Fibroblast of villous mesenchyme (primary cell): ENCODE data around the gene PTPRK. TPM values are rescaled to one million over a fixed set of nuclear protein-coding genes. Genes with fewer than 3 reads are reported as not detected.

ENCODE experiments used
- DNase-seq: peaks from one replicate; pipeline ENCODE4 v3.0.0-alpha.2; 2010; ENCODE audit warnings: low read depth
- H3K4me3 ChIP-seq: 2 replicates; pipeline ENCODE4 v1.5.1; 2011; ENCODE audit warnings: low read depth, mild to moderate bottlenecking, low read length
- total RNA-seq: library from RNA; depleted of rRNA; stranded (reverse); fragments of >200 nt; gene quantifications from 2 replicates; pipeline ENCODE4 v1.2.3, GENCODE V29; 2012
- TF ChIP-seq, protein P1 (sequence below): IDR thresholded peaks from 2 replicates; pipeline ENCODE4 v1.5.1; 2012; ENCODE audit warnings: low read depth, mild to moderate bottlenecking, low read length; ENCODE audit not compliant: insufficient read depth

PTPRK gene
- total RNA-seq, 1 donor: 70.0 TPM

GRCh38 chr6:128063850-128064539, 456.4 kb downstream of the PTPRK start:
- H3K4me3 ChIP-seq: no peak overlapping the region
- no peak for DNase-seq
- TF ChIP-seq, protein P1, sequence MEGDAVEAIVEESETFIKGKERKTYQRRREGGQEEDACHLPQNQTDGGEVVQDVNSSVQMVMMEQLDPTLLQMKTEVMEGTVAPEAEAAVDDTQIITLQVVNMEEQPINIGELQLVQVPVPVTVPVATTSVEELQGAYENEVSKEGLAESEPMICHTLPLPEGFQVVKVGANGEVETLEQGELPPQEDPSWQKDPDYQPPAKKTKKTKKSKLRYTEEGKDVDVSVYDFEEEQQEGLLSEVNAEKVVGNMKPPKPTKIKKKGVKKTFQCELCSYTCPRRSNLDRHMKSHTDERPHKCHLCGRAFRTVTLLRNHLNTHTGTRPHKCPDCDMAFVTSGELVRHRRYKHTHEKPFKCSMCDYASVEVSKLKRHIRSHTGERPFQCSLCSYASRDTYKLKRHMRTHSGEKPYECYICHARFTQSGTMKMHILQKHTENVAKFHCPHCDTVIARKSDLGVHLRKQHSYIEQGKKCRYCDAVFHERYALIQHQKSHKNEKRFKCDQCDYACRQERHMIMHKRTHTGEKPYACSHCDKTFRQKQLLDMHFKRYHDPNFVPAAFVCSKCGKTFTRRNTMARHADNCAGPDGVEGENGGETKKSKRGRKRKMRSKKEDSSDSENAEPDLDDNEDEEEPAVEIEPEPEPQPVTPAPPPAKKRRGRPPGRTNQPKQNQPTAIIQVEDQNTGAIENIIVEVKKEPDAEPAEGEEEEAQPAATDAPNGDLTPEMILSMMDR: no peak

DNA sequence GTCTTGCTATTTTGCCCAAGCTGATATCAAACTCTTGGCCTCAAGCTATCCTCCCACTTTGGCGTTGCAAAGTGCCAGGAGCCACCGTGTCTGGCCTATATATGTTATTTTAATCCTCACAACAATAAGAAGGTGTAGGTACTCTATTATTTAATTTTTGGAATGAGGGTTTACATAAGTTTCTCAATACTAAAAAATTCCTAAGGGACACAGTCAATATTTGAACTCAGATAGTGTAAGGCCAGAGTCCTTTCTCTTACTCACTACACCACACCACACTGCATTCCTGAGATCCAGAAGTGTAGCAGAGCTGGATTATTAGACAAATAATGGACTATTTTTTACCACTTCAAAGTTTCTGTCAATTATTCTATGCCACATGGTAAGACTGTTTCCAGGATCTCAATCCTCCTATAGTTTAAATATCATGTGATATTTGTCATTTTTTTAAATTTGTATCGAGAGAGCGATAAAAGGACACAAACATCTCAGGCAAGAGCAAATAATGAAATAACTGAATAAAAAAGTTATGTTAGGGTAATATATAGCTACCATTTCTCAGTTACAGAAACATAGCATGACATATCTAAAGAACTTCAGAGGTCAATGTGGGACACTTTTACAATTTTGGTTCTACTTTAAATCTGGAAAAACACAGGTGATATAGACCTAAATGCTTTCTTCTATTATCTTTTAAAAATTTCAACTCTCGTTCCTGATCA, 457.4 kb downstream of the PTPRK start:
- no peak overlapping the region for H3K4me3 ChIP-seq
- no peak for DNase-seq
- TF ChIP-seq, protein P1: no peak

DNA sequence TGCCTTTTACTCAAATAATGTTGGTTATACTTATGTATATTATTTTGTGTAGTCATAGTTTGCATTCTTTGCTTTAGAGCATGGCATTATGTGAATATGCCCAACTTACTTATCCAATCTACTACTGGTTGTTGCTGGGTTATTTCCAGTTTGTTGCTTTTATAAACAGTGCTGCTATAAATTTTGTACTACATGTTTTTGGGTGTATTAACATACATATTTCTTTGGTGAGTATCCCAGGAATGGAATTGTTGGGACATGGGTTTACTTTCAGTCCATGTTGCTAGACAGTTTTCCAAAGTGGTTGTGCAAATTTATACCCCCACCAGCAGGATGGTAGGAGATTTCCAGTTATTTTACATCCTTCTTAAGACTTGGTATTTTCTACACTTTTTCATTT, 462.5 kb downstream of the PTPRK start:
- TF ChIP-seq, protein P1: no peak
- no peak overlapping the region for H3K4me3 ChIP-seq
- DNase-seq: peak; percentile 48

- H3K4me3 ChIP-seq: no peak overlapping the region
- no peak for DNase-seq
- TF ChIP-seq, protein P1: no peak
Observed at GRCh38 chr6:128057541-128057940, 462.9 kb downstream of the PTPRK start.

DNA sequence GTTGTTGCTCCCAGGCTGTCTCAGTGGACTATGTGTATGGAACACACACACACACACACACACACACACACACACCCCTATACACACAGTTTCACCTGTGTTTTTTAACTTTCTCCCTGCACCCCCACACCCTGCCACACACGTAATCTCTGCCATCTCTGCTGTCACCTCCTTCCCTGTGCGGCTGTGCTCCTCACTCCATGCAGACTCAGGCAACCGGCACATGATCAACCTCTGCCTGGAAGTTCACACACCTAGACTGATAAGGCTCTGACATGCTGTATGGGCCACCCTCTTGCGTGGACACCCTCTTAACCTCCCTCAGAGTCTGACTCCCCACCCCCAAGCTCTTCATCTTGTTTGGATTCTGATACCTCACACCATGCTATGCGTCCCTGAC, 467.3 kb downstream of the PTPRK start:
- DNase-seq: no peak
- no peak overlapping the region for H3K4me3 ChIP-seq
- TF ChIP-seq, protein P1: no peak

GRCh38 chr6:128047989-128048388, 472.4 kb downstream of the PTPRK start:
- DNase-seq: no peak
- H3K4me3 ChIP-seq: no peak overlapping the region
- TF ChIP-seq, protein P1: no peak
